Nephron progenitor cell (in vitro differentiated cells): ENCODE measurements around the gene TBCD.
"Not testable (repeated sequence)": the region's sequence is repeated elsewhere in the genome, so short reads cannot be mapped to it uniquely, and the experiment has no call there.

Experiments used
- DNase-seq: peaks from one replicate; pipeline ENCODE4 v3.0.0; 2021
- H3K27ac Mint-ChIP-seq: 2 replicates; pipeline ENCODE4 v1.8.0; 2021; ENCODE audit warnings: mild to moderate bottlenecking, moderate library complexity, mixed read lengths
- H3K27me3 Mint-ChIP-seq: 2 replicates; pipeline ENCODE4 v1.8.0; 2021; ENCODE audit warnings: mild to moderate bottlenecking, low read depth, mixed read lengths; ENCODE audit not compliant: poor library complexity
- H3K36me3 Mint-ChIP-seq: 2 replicates; pipeline ENCODE4 v1.8.0; 2021; ENCODE audit warnings: low read depth, mixed read lengths
- H3K4me1 Mint-ChIP-seq: 2 replicates; pipeline ENCODE4 v1.8.0; 2021; ENCODE audit warnings: mixed read lengths
- H3K4me3 Mint-ChIP-seq: 2 replicates; pipeline ENCODE4 v1.8.0; 2021; ENCODE audit warnings: mild to moderate bottlenecking, moderate library complexity, mixed read lengths
- H3K9me3 Mint-ChIP-seq: 2 replicates; pipeline ENCODE4 v1.8.0; 2021; ENCODE audit warnings: mild to moderate bottlenecking, moderate library complexity, mixed read lengths
- CTCF ChIP-seq: fragments of 200-600 bp; sonication (generic); IDR thresholded peaks from 2 replicates; pipeline ENCODE4 v1.5.0; 2021; ENCODE audit warnings: antibody characterized with exemption

Gene TBCD

DNA sequence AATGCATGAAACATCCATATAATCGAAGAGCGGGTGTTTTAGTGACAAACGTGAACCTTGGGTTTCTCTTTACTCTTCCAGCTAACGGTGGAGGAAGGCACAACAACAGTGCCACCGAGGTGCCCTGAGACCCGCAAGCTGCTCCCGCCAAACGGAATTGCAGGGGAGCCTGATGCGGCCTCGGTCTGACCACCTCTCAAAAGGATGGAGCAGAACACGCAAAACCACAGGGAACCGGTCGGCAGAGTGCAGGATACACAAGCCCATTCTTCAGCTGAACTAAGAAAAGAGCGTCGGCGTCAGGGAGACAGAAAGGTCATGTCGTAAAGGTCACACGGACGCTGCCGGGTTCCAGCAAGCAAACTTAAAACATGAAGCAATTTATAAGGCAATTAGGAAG is 197.5 kb downstream of the TBCD start:
- no peak overlapping the region for H3K27ac Mint-ChIP-seq
- DNase-seq, result no peak
- no peak for TF ChIP-seq CTCF

GRCh38 chr17:82949984-82950383 is 198.1 kb downstream of the TBCD start:
- Mint-ChIP-seq H3K9me3 (peaks cover 99% of the 10 kb centered on the region), H3K4me3 (no peak overlapping the region), H3K4me1 (no peaks in the 10 kb centered on the region), H3K27me3 (peaks cover 5% of the 10 kb centered on the region), H3K36me3 (peaks cover 99% of the 10 kb centered on the region), H3K27ac (no peak overlapping the region)
- DNase-seq, result no peak
- TF ChIP-seq CTCF, result no peak

More for the DNA sequence above, 197.5 kb downstream of the TBCD start:
- peaks cover 4% of the 10 kb centered on the region for H3K27me3 Mint-ChIP-seq
- H3K4me1 Mint-ChIP-seq, result no peaks in the 10 kb centered on the region
- peaks cover 99% of the 10 kb centered on the region for H3K9me3 Mint-ChIP-seq
- H3K4me3 Mint-ChIP-seq, result no peak overlapping the region
- peaks cover 99% of the 10 kb centered on the region for H3K36me3 Mint-ChIP-seq

GRCh38 chr17:82950525-82951102 is 198.7 kb downstream of the TBCD start:
- no peak for TF ChIP-seq CTCF
- DNase-seq, result no peak

DNA sequence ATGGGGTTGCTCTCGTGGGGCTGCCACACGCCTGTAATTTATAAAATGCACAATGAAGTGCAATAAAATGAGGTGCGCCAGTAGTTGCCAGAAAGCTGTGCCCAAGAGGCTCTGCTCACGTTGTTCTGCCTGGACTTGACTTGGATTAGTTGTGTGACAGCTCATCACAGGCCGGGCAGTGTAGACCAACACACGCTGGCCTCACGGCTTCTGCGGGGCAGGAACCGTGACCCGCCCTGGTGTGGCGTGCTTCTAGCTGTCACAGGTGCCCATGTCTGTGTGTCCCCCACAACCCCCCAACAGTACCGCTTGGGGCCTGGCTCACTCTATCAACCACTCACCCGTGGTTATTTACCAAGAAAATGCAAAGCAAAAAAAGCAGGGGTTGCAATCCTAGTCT is 200.2 kb downstream of the TBCD start:
- Mint-ChIP-seq H3K36me3 (peaks cover 92% of the 10 kb centered on the region), H3K27me3 (peaks cover 7% of the 10 kb centered on the region), H3K4me1 (no peaks in the 10 kb centered on the region), H3K27ac (no peak overlapping the region), H3K9me3 (peaks cover 91% of the 10 kb centered on the region), H3K4me3 (no peak overlapping the region)
- DNase-seq, result no peak
- no peak for TF ChIP-seq CTCF

More at GRCh38 chr17:82950525-82951102, 198.7 kb downstream of the TBCD start:
- H3K27ac Mint-ChIP-seq, result no peak overlapping the region
- H3K27me3 Mint-ChIP-seq, result peaks cover 7% of the 10 kb centered on the region
- peaks cover 99% of the 10 kb centered on the region for H3K9me3 Mint-ChIP-seq
- no peaks in the 10 kb centered on the region for H3K4me1 Mint-ChIP-seq
- H3K4me3 Mint-ChIP-seq, result no peak overlapping the region
- H3K36me3 Mint-ChIP-seq, result peaks cover 99% of the 10 kb centered on the region

DNA sequence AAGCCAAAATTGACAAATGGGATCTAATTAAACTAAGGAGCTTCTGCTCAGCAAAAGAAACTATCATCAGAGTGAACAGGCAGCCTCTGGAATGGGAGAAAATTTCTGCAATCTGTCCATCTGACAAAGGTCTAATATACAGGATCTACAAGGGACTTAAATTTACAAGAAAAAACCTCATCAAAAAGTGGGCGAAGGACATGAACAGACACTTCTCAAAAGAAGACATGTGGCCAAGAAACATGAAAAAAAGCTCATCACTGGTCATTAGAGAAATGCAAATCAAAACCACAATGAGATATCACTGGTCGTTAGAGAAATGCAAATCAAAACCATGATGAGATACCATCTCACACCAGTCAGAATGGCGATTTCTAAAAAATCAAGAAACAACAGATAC is 203.2 kb downstream of the TBCD start:
- H3K27ac Mint-ChIP-seq, DNase-seq, H3K4me1 Mint-ChIP-seq, H3K27me3 Mint-ChIP-seq, H3K4me3 Mint-ChIP-seq: not testable (repeated sequence)
- Mint-ChIP-seq H3K36me3 (peaks cover 76% of the 10 kb centered on the region), H3K9me3 (peaks cover 61% of the 10 kb centered on the region)

DNA sequence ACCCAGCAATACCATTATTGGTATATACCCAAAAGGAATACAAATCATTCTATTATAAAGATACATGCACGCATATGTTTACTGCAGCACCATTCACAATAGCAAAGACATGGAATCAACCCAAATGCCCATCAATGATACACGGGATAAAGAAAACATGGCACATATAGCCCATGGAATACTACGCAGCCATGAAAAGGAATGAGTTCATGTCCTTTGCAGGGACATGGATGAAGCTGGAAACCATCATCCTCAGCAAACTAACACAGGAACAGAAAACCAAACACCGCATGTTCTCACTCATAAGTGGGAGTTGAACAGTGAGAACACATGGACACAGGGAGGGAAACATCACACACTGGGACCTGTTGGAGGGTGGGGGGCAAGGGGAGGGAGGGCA is 203.8 kb downstream of the TBCD start:
- not testable (repeated sequence) for H3K27ac Mint-ChIP-seq, H3K27me3 Mint-ChIP-seq, H3K4me1 Mint-ChIP-seq, DNase-seq, H3K4me3 Mint-ChIP-seq
- H3K9me3 Mint-ChIP-seq, result peaks cover 56% of the 10 kb centered on the region
- peaks cover 71% of the 10 kb centered on the region for H3K36me3 Mint-ChIP-seq

DNA sequence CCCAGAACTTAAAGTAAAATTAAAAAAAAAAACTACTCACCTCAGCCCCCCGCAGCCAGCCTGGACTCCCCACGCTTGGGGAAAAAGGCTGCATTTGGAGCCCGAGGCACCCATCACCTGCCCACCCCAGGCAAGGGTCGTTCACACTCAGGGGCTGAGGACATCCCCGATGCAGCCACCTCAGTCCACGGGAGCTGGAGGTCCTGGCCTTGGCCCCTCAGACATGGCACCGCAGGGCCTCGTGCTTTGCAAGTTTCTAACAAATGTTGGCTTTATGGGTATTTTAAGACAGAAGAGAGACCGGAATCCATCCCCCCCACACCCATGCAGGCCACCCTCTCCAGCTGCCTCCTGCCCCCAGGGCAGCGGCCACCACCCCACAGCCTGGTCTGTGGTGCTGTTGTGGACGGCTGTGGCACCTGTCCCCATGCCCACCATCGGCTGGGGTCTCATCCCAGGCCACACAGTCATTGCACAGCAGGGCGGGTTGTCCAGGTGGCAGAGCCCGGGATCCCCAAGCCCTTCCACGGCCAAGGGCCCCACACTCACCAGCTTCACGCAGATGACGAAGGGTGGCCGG is 204.4 kb downstream of the TBCD start:
- TF ChIP-seq CTCF, result no peak
- H3K4me3 Mint-ChIP-seq, result no peak overlapping the region

More for the DNA sequence above, 204.4 kb downstream of the TBCD start:
- H3K27ac Mint-ChIP-seq, result no peak overlapping the region
- peaks cover 65% of the 10 kb centered on the region for H3K36me3 Mint-ChIP-seq
- peaks cover 7% of the 10 kb centered on the region for H3K27me3 Mint-ChIP-seq
- H3K4me1 Mint-ChIP-seq, result no peaks in the 10 kb centered on the region
- H3K9me3 Mint-ChIP-seq, result peaks cover 50% of the 10 kb centered on the region
- DNase-seq, result no peak
